ENCODE results near the gene PTPRA. TPM values are rescaled to one million over a fixed set of nuclear protein-coding genes. Genes with fewer than 3 reads are reported as not detected.

Gene PTPRA
- total and polyA plus RNA-seq, 2 of the 8 experiments (the other 6 are each of a cell fraction or from before 2014, with no cell fraction given) = 47.7 to 51.3 TPM

DNA sequence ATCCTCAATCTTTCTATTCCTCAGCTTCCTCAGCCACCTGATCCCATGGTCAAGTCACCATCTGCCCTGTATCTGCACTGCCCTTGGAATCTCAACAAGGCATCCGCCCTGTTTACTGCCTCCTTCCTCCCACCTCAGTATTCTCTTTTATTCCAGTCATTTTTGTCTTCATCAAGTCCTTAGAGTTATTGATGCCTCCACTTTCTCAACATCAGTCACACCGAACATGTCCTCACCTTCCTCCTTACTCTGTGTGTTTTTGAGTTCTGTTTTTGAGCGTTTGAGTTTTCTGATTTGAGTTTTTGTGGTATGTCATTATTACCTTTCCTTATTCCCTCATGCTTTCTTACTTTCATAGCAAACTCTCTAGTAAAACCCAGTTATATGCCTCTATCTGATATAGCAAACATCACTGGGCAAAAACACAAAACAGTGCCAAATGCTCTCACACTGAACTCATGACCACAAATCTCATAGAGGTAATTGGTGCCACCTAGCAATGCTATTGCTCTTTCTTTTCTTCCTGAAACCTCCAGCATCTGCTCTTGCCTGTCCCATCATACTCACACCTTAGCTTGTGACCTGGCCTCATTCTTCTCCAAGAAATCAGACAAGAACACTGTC lies 158.4 kb downstream of the PTPRA start:
- H4K91ac ChIP-seq (replicated peaks; ENCODE audit: insufficient read length, low read length) = no peak overlapping the region
- no peak overlapping the region for H2BK5ac ChIP-seq (ENCODE audit: low read depth, low read length)
- H4K8ac ChIP-seq (ENCODE audit: extremely low read depth, insufficient read depth, low read length) = no peak overlapping the region
- peaks cover 19 to 45% (median 32%) of the 10 kb centered on the region in 4 experiments for H3K36me3 ChIP-seq (ENCODE audit: control insufficient read depth in 2 of 4, insufficient read depth in 4 of 4, low read length in 3 of 4)
- H3K4me1 ChIP-seq (replicated peaks in 1 of 4; ENCODE audit: control insufficient read depth in 3 of 4, insufficient read depth in 4 of 4, low read length in 3 of 4) = no peaks in the 10 kb centered on the region
- H2BK12ac ChIP-seq (ENCODE audit: low read depth, low read length) = no peak overlapping the region
- H3K23ac ChIP-seq (ENCODE audit: insufficient read length) = no peak overlapping the region
- H4K20me1 ChIP-seq (replicated peaks in 1 of 2; ENCODE audit: control insufficient read depth in 1 of 2, insufficient read depth in 2 of 2, low read length in 2 of 2) = peaks cover 0 to 5% of the 10 kb centered on the region in 2 experiments
- no peak overlapping the region for H2AK5ac ChIP-seq (ENCODE audit: low read depth, low read length)
- no peak overlapping the region for H3K14ac ChIP-seq (ENCODE audit: insufficient read length)
- no peak overlapping the region for H4K5ac ChIP-seq (ENCODE audit: insufficient read length, low read depth, low read length)
- H3K56ac ChIP-seq (replicated peaks; ENCODE audit: insufficient read length, low read depth, low read length) = no peak overlapping the region
- H3K18ac ChIP-seq (ENCODE audit: extremely low read depth, low read length) = no peak overlapping the region
- no peak overlapping the region for H2AFZ ChIP-seq (ENCODE audit: low read length)
- no peak overlapping the region for H3K4me3 ChIP-seq (ENCODE audit: extremely low read depth in 1 of 4, insufficient read depth in 2 of 4, low read depth in 3 of 4, low read length in 4 of 4)
- no peak overlapping the region for H3K4me2 ChIP-seq (ENCODE audit: insufficient read depth in 1 of 2, low read depth in 2 of 2, low read length in 2 of 2)
- peaks cover 0 to 2% (median 0%) of the 10 kb centered on the region in 4 experiments; a peak in 1 of 7 replicates for H3K27me3 ChIP-seq (replicated peaks in 1 of 4; ENCODE audit: control insufficient read depth in 3 of 4, extremely low read depth in 1 of 4, insufficient read depth in 3 of 4, low read length in 3 of 4)
- no peaks in the 10 kb centered on the region for H3K79me1 ChIP-seq (ENCODE audit: low read depth, low read length)
- POLR2A ChIA-PET (ENCODE audit: partially characterized antibody) = interaction anchor here (0.7 to 1.9 kb wide), 3 partner anchors 9 to 131 kb away, joined by 3 to 4 read pairs (median 3); no protein-coding TSS in a partner anchor
- no peak overlapping the region for H2BK15ac ChIP-seq (ENCODE audit: low read length)
- no peak overlapping the region for H3K9ac ChIP-seq (replicated peaks in 1 of 4; ENCODE audit: extremely low read depth in 1 of 4, low read depth in 3 of 4, low read length in 3 of 4)
- no peaks in the 10 kb centered on the region for H3K23me2 ChIP-seq (ENCODE audit: low read depth, low read length)
- H2BK120ac ChIP-seq (replicated peaks; ENCODE audit: low read depth, low read length) = no peak overlapping the region
- H3K4ac ChIP-seq (replicated peaks; ENCODE audit: insufficient read length, low read depth, low read length) = no peak overlapping the region
- FAIRE-seq (no peak), DNase-seq (ENCODE audit: low read depth in 1 of 2, low spot score in 2 of 2) (no peak)
- CTCF ChIA-PET (ENCODE audit: partially characterized antibody) = no interaction called here
- no peak overlapping the region for H3K27ac ChIP-seq (ENCODE audit: low read depth, low read length)
- 89% methylated on average over 3 of the region's 3 CpGs; no CpG with 5 or more reads in 1 of the 2 experiments for WGBS, 2 experiments (ENCODE audit: extremely low coverage in 1 of 2, insufficient coverage in 1 of 2, insufficient read length in 1 of 2, insufficient replicate concordance in 2 of 2, low coverage in 1 of 2, low lambda C conversion rate in 2 of 2, missing lambda C conversion rate in 1 of 2)
- H2BK20ac ChIP-seq (ENCODE audit: low read length) = no peak overlapping the region
- no peaks in the 10 kb centered on the region for H3K9me3 ChIP-seq (ENCODE audit: insufficient read depth in 2 of 2, low read depth in 1 of 2, low read length in 1 of 2)
- H3K79me2 ChIP-seq (ENCODE audit: control insufficient read depth in 1 of 2, insufficient read depth in 2 of 2, low read length in 2 of 2) = no peaks in the 10 kb centered on the region
- no peak for TF ChIP-seq SP4 (IDR thresholded peaks at IDR 0.05; ENCODE audit: low read length)
- TF ChIP-seq BRCA1 (IDR thresholded peaks at IDR 0.05; ENCODE audit: low read depth, low read length) = no peak
- no peak for TF ChIP-seq TAF1 (IDR thresholded peaks at IDR 0.05; ENCODE audit: low read depth, low read length)
- TF ChIP-seq RBBP5 (IDR thresholded peaks at IDR 0.05; ENCODE audit: borderline replicate concordance, low read depth, low read length) = no peak
- no peak for TF ChIP-seq CTBP2 (IDR thresholded peaks at IDR 0.05; ENCODE audit: borderline replicate concordance, insufficient read depth, insufficient read length, low read length)
- no peak for TF ChIP-seq KDM5A (IDR thresholded peaks at IDR 0.05; ENCODE audit: low read length)
- TF ChIP-seq RXRA (IDR thresholded peaks at IDR 0.05; ENCODE audit: insufficient read depth, low read depth, low read length) = no peak
- TF ChIP-seq JUN (IDR thresholded peaks at IDR 0.05; ENCODE audit: low read depth, low read length) = no peak
- TF ChIP-seq BACH1 (IDR thresholded peaks at IDR 0.05; ENCODE audit: low read length) = no peak
- no peak for TF ChIP-seq ZNF274 (IDR thresholded peaks at IDR 0.05; ENCODE audit: borderline replicate concordance, extremely low read depth, low read length)
- no peak for TF ChIP-seq KDM4A (IDR thresholded peaks at IDR 0.05; ENCODE audit: low read depth, low read length, severe bottlenecking)
- TF ChIP-seq POLR2A (IDR thresholded peaks at IDR 0.05; ENCODE audit: control extremely low read depth in 1 of 2, low read depth in 2 of 2, low read length in 2 of 2) = no peak
- no peak for TF ChIP-seq SP2 (IDR thresholded peaks at IDR 0.05; ENCODE audit: low read length)
- no peak for TF ChIP-seq SAP30 (IDR thresholded peaks at IDR 0.05; ENCODE audit: insufficient read depth, insufficient replicate concordance, low read length)
